Right lobe of liver (tissue), 4 donors: ENCODE results near the gene ZFPM1.

Experiments
- CTCF ChIP-seq, 4 donors: fragments of 200-600 bp in 3 of 4; fragments of 450-650 bp in 1 of 4; IDR thresholded peaks; one replicate each; pipeline versions ENCODE4 v1.5.1 to v1.8.0; 2016 to 2022; ENCODE audit warnings: antibody characterized with exemption in 4 of 4, mild to moderate bottlenecking in 2 of 4
- POLR2A ChIP-seq: fragments of 450-650 bp; IDR thresholded peaks from one replicate; pipeline ENCODE4 v1.6.1; 2017; ENCODE audit warnings: antibody characterized with exemption, mild to moderate bottlenecking
- donor health status: DM: no; HTN: no; CAD: no.
- donor health status: DM: no; HTN: no; CAD: no.
- donor health status: DM: no; HTN: yes; CAD: no.

- TF ChIP-seq CTCF (IDR thresholded peaks at IDR 0.05) (no peak), POLR2A (no peak)
Observed at GRCh38 chr16:88577166-88577565, 124.1 kb downstream of the ZFPM1 start.
